ENCODE data around the gene C16orf82. TPM values are rescaled to one million over a fixed set of nuclear protein-coding genes. Genes with fewer than 3 reads are reported as not detected.

The C16orf82 gene
- total RNA-seq, 2 experiments from 2014 or later, result not detected

- Histone ChIP-seq H3K4me3 (ENCODE audit: low read length) (no peak overlapping the region), H3K36me3 (ENCODE audit: insufficient read depth, low read length) (no peaks in the 10 kb centered on the region), H3K27ac (ENCODE audit: low read depth in 1 of 2, low read length in 2 of 2) (no peak overlapping the region), H3K27me3 (ENCODE audit: control insufficient read depth in 1 of 2, insufficient read depth in 2 of 2, low read length in 2 of 2) (peaks cover 0 to 14% of the 10 kb centered on the region in 2 experiments), H3K9me3 (ENCODE audit: control insufficient read depth in 1 of 2, insufficient read depth in 1 of 2, low read length in 2 of 2) (no peaks in the 10 kb centered on the region), H3K4me1 (ENCODE audit: insufficient read depth, low read length) (no peaks in the 10 kb centered on the region)
- Mint-ChIP-seq H3K4me3 (no peak overlapping the region), H3K36me3 (ENCODE audit: low read depth) (no peaks in the 10 kb centered on the region), H3K27me3 (peaks cover 23% of the 10 kb centered on the region), H3K27ac (no peak overlapping the region), H3K9me3 (no peaks in the 10 kb centered on the region), H3K4me1 (ENCODE audit: low read depth) (no peaks in the 10 kb centered on the region)
- ATAC-seq (ENCODE audit: poor library complexity) (no peak), DNase-seq (no peak)
- ChIA-PET CTCF (interaction anchor here (0.6 kb wide), 1 partner anchor 416 kb away, joined by 3 read pairs; no protein-coding TSS in a partner anchor), POLR2A (no interaction called here)
- intact Hi-C loops (cut with DNase I, micrococcal nuclease), result no loop called here
- no peak for TF ChIP-seq CTCF (IDR thresholded peaks at IDR 0.05)
Observed at GRCh38 chr16:27098366-27099049, 31.8 kb downstream of the C16orf82 start.

- peaks cover 14% of the 10 kb centered on the region for H3K27me3 Mint-ChIP-seq
- intact Hi-C loops (cut with DNase I, micrococcal nuclease), result no loop called here
- H3K36me3 Mint-ChIP-seq (ENCODE audit: low read depth), result no peaks in the 10 kb centered on the region
- H3K4me1 ChIP-seq (ENCODE audit: insufficient read depth, low read length), result no peaks in the 10 kb centered on the region
- H3K4me1 Mint-ChIP-seq (ENCODE audit: low read depth), result no peaks in the 10 kb centered on the region
- TF ChIP-seq CTCF (IDR thresholded peaks at IDR 0.05), result no peak
- ChIA-PET CTCF (no interaction called here), POLR2A (no interaction called here)
- DNase-seq (no peak), ATAC-seq (ENCODE audit: poor library complexity) (no peak)
- H3K9me3 ChIP-seq (ENCODE audit: control insufficient read depth in 1 of 2, insufficient read depth in 1 of 2, low read length in 2 of 2), result peaks cover 0 to 3% of the 10 kb centered on the region in 2 experiments
- H3K4me3 ChIP-seq (ENCODE audit: low read length), result no peak overlapping the region
- no peaks in the 10 kb centered on the region for H3K9me3 Mint-ChIP-seq
- no peaks in the 10 kb centered on the region for H3K36me3 ChIP-seq (ENCODE audit: insufficient read depth, low read length)
- H3K27me3 ChIP-seq (ENCODE audit: control insufficient read depth in 1 of 2, insufficient read depth in 2 of 2, low read length in 2 of 2), result peaks cover 0 to 4% of the 10 kb centered on the region in 2 experiments
- H3K4me3 Mint-ChIP-seq, result no peak overlapping the region
- no peak overlapping the region for H3K27ac Mint-ChIP-seq
- no peak overlapping the region for H3K27ac ChIP-seq (ENCODE audit: low read depth in 1 of 2, low read length in 2 of 2)
Observed at GRCh38 chr16:27102701-27103575, 36.2 kb downstream of the C16orf82 start.

GRCh38 chr16:27103954-27104353 lies 37.2 kb downstream of the C16orf82 start:
- intact Hi-C loops (cut with DNase I, micrococcal nuclease), result no loop called here
- Mint-ChIP-seq H3K9me3 (no peaks in the 10 kb centered on the region), H3K36me3 (ENCODE audit: low read depth) (no peaks in the 10 kb centered on the region), H3K4me1 (ENCODE audit: low read depth) (no peaks in the 10 kb centered on the region), H3K27ac (no peak overlapping the region), H3K27me3 (peaks cover 7% of the 10 kb centered on the region), H3K4me3 (no peak overlapping the region)
- no peaks in the 10 kb centered on the region for H3K36me3 ChIP-seq (ENCODE audit: insufficient read depth, low read length)
- H3K9me3 ChIP-seq (ENCODE audit: control insufficient read depth in 1 of 2, insufficient read depth in 1 of 2, low read length in 2 of 2), result peaks cover 0 to 3% of the 10 kb centered on the region in 2 experiments
- peaks cover 5% of the 10 kb centered on the region for H3K4me1 ChIP-seq (ENCODE audit: insufficient read depth, low read length)
- CTCF ChIA-PET, result no interaction called here
- peaks cover 0 to 1% of the 10 kb centered on the region in 2 experiments for H3K27me3 ChIP-seq (ENCODE audit: control insufficient read depth in 1 of 2, insufficient read depth in 2 of 2, low read length in 2 of 2)
- H3K27ac ChIP-seq (ENCODE audit: low read depth in 1 of 2, low read length in 2 of 2), result no peak overlapping the region
- ATAC-seq (ENCODE audit: poor library complexity) (no peak), DNase-seq (no peak)
- H3K4me3 ChIP-seq (ENCODE audit: low read length), result no peak overlapping the region
- POLR2A ChIA-PET, result no interaction called here
- TF ChIP-seq CTCF (IDR thresholded peaks at IDR 0.05), result no peak

Data from CD4-positive, alpha-beta T cell (primary cell).